Measurements from ENCODE around the gene SH3PXD2A. TPM values are rescaled to one million over a fixed set of nuclear protein-coding genes. Genes with fewer than 3 reads are reported as not detected.

Gene SH3PXD2A
- total RNA-seq, 1 experiment from 2014 or later, result 4.5 TPM

GRCh38 chr10:103808780-103809179 lies 46.6 kb downstream of the SH3PXD2A start:
- no peak overlapping the region for H4K8ac ChIP-seq (replicated peaks; ENCODE audit: insufficient read length, low read depth, low read length)
- H2AK5ac ChIP-seq (ENCODE audit: insufficient read length, low read length), result no peak overlapping the region
- H3K9me3 ChIP-seq (ENCODE audit: control insufficient read depth, low read depth, low read length), result no peaks in the 10 kb centered on the region
- H3K27me3 Mint-ChIP-seq (ENCODE audit: low read depth), result no peaks in the 10 kb centered on the region
- H3K4ac ChIP-seq (ENCODE audit: low read depth, low read length), result no peak overlapping the region
- H4K20me1 ChIP-seq (ENCODE audit: control insufficient read depth, insufficient read depth, insufficient read length), result no peaks in the 10 kb centered on the region
- no peak overlapping the region for H3K9ac ChIP-seq (ENCODE audit: extremely low read depth, insufficient read length, low read length)
- H3K36me3 Mint-ChIP-seq (ENCODE audit: insufficient read depth in 1 of 3, low read depth in 3 of 3), result no peaks in the 10 kb centered on the region; a peak in 1 of 7 replicates
- H3T11ph ChIP-seq (ENCODE audit: low read length), result no peak overlapping the region
- H2BK5ac ChIP-seq (ENCODE audit: insufficient read length, low read length), result no peak overlapping the region
- H2BK12ac ChIP-seq (ENCODE audit: insufficient read length, low read depth, low read length), result no peak overlapping the region
- H4K5ac ChIP-seq (ENCODE audit: insufficient read length, low read depth, low read length), result no peak overlapping the region
- H3K9me3 Mint-ChIP-seq, result no peaks in the 10 kb centered on the region
- no peak for DNase-seq
- no peaks in the 10 kb centered on the region for H3K79me2 ChIP-seq (ENCODE audit: insufficient read depth, low read length)
- no peak overlapping the region for H3K56ac ChIP-seq (ENCODE audit: insufficient read length, low read depth, low read length)
- no peaks in the 10 kb centered on the region for H3K27me3 ChIP-seq (ENCODE audit: insufficient read depth, low read length)
- peaks cover 15 to 20% of the 10 kb centered on the region in 2 experiments for H3K4me1 Mint-ChIP-seq
- H2AFZ ChIP-seq (ENCODE audit: low read length), result no peak overlapping the region
- H3K27ac Mint-ChIP-seq, result no peak overlapping the region
- H3K18ac ChIP-seq (ENCODE audit: insufficient read length, low read depth, low read length), result no peak overlapping the region
- no peak overlapping the region for H3K23ac ChIP-seq (ENCODE audit: insufficient read length, low read depth, low read length)
- no peak overlapping the region for H4K91ac ChIP-seq (ENCODE audit: insufficient read length, low read depth, low read length)
- no peak overlapping the region for H3K4me2 ChIP-seq (ENCODE audit: insufficient read depth, insufficient read length, low read length)
- H3K4me3 Mint-ChIP-seq, result no peak overlapping the region
- no peak overlapping the region for H2BK20ac ChIP-seq (ENCODE audit: low read depth, low read length, poor library complexity, severe bottlenecking)
- no peak for TF ChIP-seq CTCF (conservative IDR thresholded peaks at IDR 0.05)
- WGBS (ENCODE audit: extremely low coverage, insufficient read length, low lambda C conversion rate), result no CpG with 5 or more reads among the region's 2 CpGs
- peaks cover 2% of the 10 kb centered on the region; the same call in 1 of the 2 replicates for H3K4me1 ChIP-seq (ENCODE audit: insufficient read depth, low read length)
- no peak overlapping the region for H3K14ac ChIP-seq (ENCODE audit: insufficient read depth, low read length)
- H3K79me1 ChIP-seq (ENCODE audit: insufficient read depth, low read depth, low read length, poor library complexity, severe bottlenecking), result no peaks in the 10 kb centered on the region
- no peak overlapping the region for H3K27ac ChIP-seq (ENCODE audit: insufficient read length, low read depth, low read length)
- H3K23me2 ChIP-seq (ENCODE audit: insufficient read length, low read depth, low read length, poor library complexity, severe bottlenecking), result no peaks in the 10 kb centered on the region
- no peak overlapping the region for H2BK120ac ChIP-seq (ENCODE audit: low read depth, low read length, poor library complexity, severe bottlenecking)
- H2BK15ac ChIP-seq (ENCODE audit: low read depth, low read length), result no peak overlapping the region

Data from H9 (cell line).